ENCODE results near the gene TCIRG1. TPM values are rescaled to one million over a fixed set of nuclear protein-coding genes. Genes with fewer than 3 reads are reported as not detected.

TCIRG1 gene
- total and polyA plus RNA-seq, 2 of the 13 experiments (the other 11 are each of a cell fraction or from before 2014, with no cell fraction given), result 48.0 to 69.6 TPM

DNA sequence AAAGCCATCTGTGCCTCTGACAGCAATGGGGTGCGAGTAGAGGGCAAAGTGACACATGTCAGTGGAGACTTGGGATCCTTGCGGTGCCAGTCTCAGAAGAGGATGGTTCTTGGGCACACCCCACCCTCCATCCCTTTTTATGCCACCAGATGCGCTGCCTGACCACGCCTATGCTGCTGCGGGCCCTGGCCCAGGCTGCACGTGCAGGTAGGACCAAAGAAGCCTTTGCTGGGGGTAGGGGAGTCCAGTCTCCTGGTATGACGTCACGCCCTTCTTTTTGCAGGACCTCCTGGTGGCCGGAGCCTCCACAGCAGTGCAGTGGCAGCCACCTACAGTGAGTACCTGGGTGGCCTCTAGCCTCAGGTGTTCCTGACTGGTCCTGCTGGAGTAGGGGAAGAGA lies 6.8 kb upstream of the TCIRG1 start:
- TF ChIP-seq RBFOX2 (IDR thresholded peaks at IDR 0.05; ENCODE audit: low read depth, low read length), result 0 out of 2 replicates have a peak, but pooled peaks have one; percentile 41
- TF ChIP-seq, protein P1, sequence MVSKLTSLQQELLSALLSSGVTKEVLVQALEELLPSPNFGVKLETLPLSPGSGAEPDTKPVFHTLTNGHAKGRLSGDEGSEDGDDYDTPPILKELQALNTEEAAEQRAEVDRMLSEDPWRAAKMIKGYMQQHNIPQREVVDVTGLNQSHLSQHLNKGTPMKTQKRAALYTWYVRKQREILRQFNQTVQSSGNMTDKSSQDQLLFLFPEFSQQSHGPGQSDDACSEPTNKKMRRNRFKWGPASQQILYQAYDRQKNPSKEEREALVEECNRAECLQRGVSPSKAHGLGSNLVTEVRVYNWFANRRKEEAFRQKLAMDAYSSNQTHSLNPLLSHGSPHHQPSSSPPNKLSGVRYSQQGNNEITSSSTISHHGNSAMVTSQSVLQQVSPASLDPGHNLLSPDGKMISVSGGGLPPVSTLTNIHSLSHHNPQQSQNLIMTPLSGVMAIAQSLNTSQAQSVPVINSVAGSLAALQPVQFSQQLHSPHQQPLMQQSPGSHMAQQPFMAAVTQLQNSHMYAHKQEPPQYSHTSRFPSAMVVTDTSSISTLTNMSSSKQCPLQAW (CRISPR knock-in tag; IDR thresholded peaks at IDR 0.05), result no peak
- TF ChIP-seq ATF7 (IDR thresholded peaks at IDR 0.05), result no peak
- TF ChIP-seq ATF7 (CRISPR knock-in tag; IDR thresholded peaks at IDR 0.05), result 0 out of 2 replicates have a peak, but pooled peaks have one; percentile 13
- Histone ChIP-seq H4K20me1 (ENCODE audit: insufficient read depth, low read length) (no peaks in the 10 kb centered on the region), H3K79me2 (ENCODE audit: insufficient read depth, low read length) (peaks cover 26% of the 10 kb centered on the region), H3K36me3 (replicated peaks in 1 of 2; ENCODE audit: control insufficient read depth in 1 of 2, insufficient read depth in 2 of 2, low read length in 2 of 2) (peaks cover 8 to 13% of the 10 kb centered on the region in 2 experiments; a peak in 3 of 5 replicates), H2AFZ (ENCODE audit: low read length) (no peak overlapping the region), H3K4me3 (replicated peaks in 1 of 3; ENCODE audit: insufficient read depth in 1 of 3, low read depth in 2 of 3, low read length in 3 of 3) (peak overlapping the region in 1 of 3 experiments; percentile 84; a peak in 2 of 6 replicates), H3K9me3 (ENCODE audit: low read length) (no peaks in the 10 kb centered on the region), H3K9ac (ENCODE audit: insufficient read depth, low read depth, low read length) (peak overlapping the region; percentile 96), H3K4me1 (ENCODE audit: insufficient read depth, low read length) (peaks cover 37% of the 10 kb centered on the region), H3K27ac (ENCODE audit: extremely low read length, insufficient read depth, low read length) (peak overlapping the region; percentile 86), H3K4me2 (ENCODE audit: low read depth, low read length) (peak overlapping the region; percentile 97), H3K27me3 (ENCODE audit: control insufficient read depth in 1 of 2, insufficient read depth in 2 of 2, low read length in 2 of 2) (no peaks in the 10 kb centered on the region; a peak in 1 of 5 replicates)
- FAIRE-seq (no peak), DNase-seq (ENCODE audit: low spot score) (no peak), ATAC-seq (no peak)
- ChIA-PET CTCF (ENCODE audit: low intra/inter-chr PET ratio, low total read pairs) (no interaction called here), POLR2A (interaction anchor here (1.1 to 1.2 kb wide), 3 partner anchors 9 to 23 kb away, joined by 3 to 4 read pairs (median 3); partner anchors contain the start of gene ALDH3B1)
- WGBS (ENCODE audit: low lambda C conversion rate), result 89% methylated on average over 6 of the region's 9 CpGs
- BruUV-seq (replicated peaks), result no TSS peak
- intact Hi-C loops (cut with micrococcal nuclease; ENCODE audit: unreplicated experiment), result no loop called here
- in situ Hi-C loops (cut with HindIII; ENCODE audit: extremely low pct_ligation_motif_present, low pct_unique_long_range_greater_than_20kb), result no loop called here

DNA sequence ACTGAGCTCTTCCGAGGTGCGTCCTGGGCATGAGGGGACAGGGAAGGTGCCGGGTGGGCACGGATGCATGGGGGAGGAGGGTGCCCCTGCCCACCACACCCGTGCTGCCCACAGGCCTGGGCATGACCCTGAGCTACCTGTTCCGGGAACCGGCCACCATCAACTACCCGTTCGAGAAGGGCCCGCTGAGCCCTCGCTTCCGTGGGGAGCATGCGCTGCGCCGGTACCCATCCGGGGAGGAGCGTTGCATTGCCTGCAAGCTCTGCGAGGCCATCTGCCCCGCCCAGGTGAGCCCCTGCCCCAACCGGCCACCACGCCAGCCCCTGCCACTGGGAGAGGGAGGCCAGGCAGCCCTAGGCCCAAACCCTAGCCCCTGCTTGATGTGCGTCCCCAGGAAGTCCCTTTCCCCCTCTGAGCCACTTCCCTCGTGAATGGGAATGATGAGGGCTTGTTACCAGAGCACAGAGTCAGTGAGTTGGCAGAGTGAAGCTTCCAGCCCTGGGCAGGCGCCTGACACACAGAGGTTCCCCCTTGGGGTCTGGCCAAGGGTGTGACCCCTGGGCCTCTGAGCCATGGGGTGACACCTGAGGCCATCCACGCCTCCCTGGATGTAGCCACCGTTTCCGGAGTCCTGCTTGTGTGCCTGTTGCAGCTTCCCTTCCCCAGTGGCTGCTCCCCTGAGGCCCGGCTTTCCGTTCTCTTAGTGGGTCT lies 5.7 kb upstream of the TCIRG1 start:
- in situ Hi-C loops (cut with HindIII; ENCODE audit: extremely low pct_ligation_motif_present, low pct_unique_long_range_greater_than_20kb) (no loop called here), intact Hi-C loops (cut with micrococcal nuclease; ENCODE audit: unreplicated experiment) (no loop called here)
- TF ChIP-seq ZNF205 (CRISPR knock-in tag; IDR thresholded peaks at IDR 0.05) (no peak), RBFOX2 (IDR thresholded peaks at IDR 0.05; ENCODE audit: low read depth, low read length) (peak; percentile 58)
- Histone ChIP-seq H3K9me3 (ENCODE audit: low read length) (no peaks in the 10 kb centered on the region), H3K27me3 (ENCODE audit: control insufficient read depth in 1 of 2, insufficient read depth in 2 of 2, low read length in 2 of 2) (no peaks in the 10 kb centered on the region; a peak in 1 of 5 replicates), H3K36me3 (replicated peaks in 1 of 2; ENCODE audit: control insufficient read depth in 1 of 2, insufficient read depth in 2 of 2, low read length in 2 of 2) (peaks cover 8 to 13% of the 10 kb centered on the region in 2 experiments; a peak in 3 of 5 replicates), H3K79me2 (ENCODE audit: insufficient read depth, low read length) (peaks cover 26% of the 10 kb centered on the region), H3K4me1 (ENCODE audit: insufficient read depth, low read length) (peaks cover 48% of the 10 kb centered on the region), H3K27ac (ENCODE audit: extremely low read length, insufficient read depth, low read length) (no peak overlapping the region), H4K20me1 (ENCODE audit: insufficient read depth, low read length) (no peaks in the 10 kb centered on the region), H3K4me3 (replicated peaks in 1 of 3; ENCODE audit: insufficient read depth in 1 of 3, low read depth in 2 of 3, low read length in 3 of 3) (no peak overlapping the region), H3K9ac (ENCODE audit: insufficient read depth, low read depth, low read length) (no peak overlapping the region), H2AFZ (ENCODE audit: low read length) (no peak overlapping the region), H3K4me2 (ENCODE audit: low read depth, low read length) (no peak overlapping the region)
- ATAC-seq, result no peak
- WGBS (ENCODE audit: low lambda C conversion rate), result 98% methylated on average over 20 of the region's 29 CpGs
- BruUV-seq (replicated peaks), result no TSS peak
- POLR2A ChIA-PET, result no interaction called here
- DNase-seq (ENCODE audit: low spot score), result no peak
- CTCF ChIA-PET (ENCODE audit: low intra/inter-chr PET ratio, low total read pairs), result no interaction called here
- FAIRE-seq, result no peak

Data from HepG2 (cell line).